ENCODE results near the gene ZNF319.

GRCh38 chr16:57982385-57982784 is 18.1 kb downstream of the ZNF319 start:
- TF ChIP-seq CTCF (conservative IDR thresholded peaks at IDR 0.05; ENCODE audit: low read length) (no peak), EZH2phosphoT487 (IDR thresholded peaks at IDR 0.05; ENCODE audit: borderline replicate concordance, low read depth, low read length) (no peak)

Measured in OCI-LY7 (cell line).